ENCODE measurements around the gene CHCHD6.

The CHCHD6 gene

GRCh38 chr3:126873416-126873815 lies 169.4 kb downstream of the CHCHD6 start:
- TF ChIP-seq CTCF (conservative IDR thresholded peaks at IDR 0.05; ENCODE audit: low read length): no peak
- H3K4me3 ChIP-seq (ENCODE audit: low read length): no peak overlapping the region
- no peak for DNase-seq (ENCODE audit: low read depth)

GRCh38 chr3:126878664-126879063 lies 174.6 kb downstream of the CHCHD6 start:
- TF ChIP-seq CTCF (conservative IDR thresholded peaks at IDR 0.05; ENCODE audit: low read length): no peak
- H3K4me3 ChIP-seq (ENCODE audit: low read length): no peak overlapping the region
- no peak for DNase-seq (ENCODE audit: low read depth)

- no peak for DNase-seq (ENCODE audit: low read depth)
- H3K4me3 ChIP-seq (ENCODE audit: low read length): no peak overlapping the region
Observed at GRCh38 chr3:126880901-126881300, 176.9 kb downstream of the CHCHD6 start.

GRCh38 chr3:126881861-126882260 lies 177.8 kb downstream of the CHCHD6 start:
- DNase-seq (ENCODE audit: low read depth): no peak
- no peak overlapping the region for H3K4me3 ChIP-seq (ENCODE audit: low read length)
- no peak for TF ChIP-seq CTCF (conservative IDR thresholded peaks at IDR 0.05; ENCODE audit: low read length)

More at GRCh38 chr3:126880901-126881300, 176.9 kb downstream of the CHCHD6 start:
- TF ChIP-seq CTCF (conservative IDR thresholded peaks at IDR 0.05; ENCODE audit: low read length): no peak

GRCh38 chr3:126883241-126883640 lies 179.2 kb downstream of the CHCHD6 start:
- no peak for TF ChIP-seq CTCF (conservative IDR thresholded peaks at IDR 0.05; ENCODE audit: low read length)
- peak; percentile 70 for DNase-seq (ENCODE audit: low read depth)
- H3K4me3 ChIP-seq (ENCODE audit: low read length): no peak overlapping the region

- no peak for TF ChIP-seq CTCF (conservative IDR thresholded peaks at IDR 0.05; ENCODE audit: low read length)
- no peak for DNase-seq (ENCODE audit: low read depth)
- H3K4me3 ChIP-seq (ENCODE audit: low read length): no peak overlapping the region
Observed at GRCh38 chr3:126885425-126885824, 181.4 kb downstream of the CHCHD6 start.

GRCh38 chr3:126886217-126886616 lies 182.2 kb downstream of the CHCHD6 start:
- TF ChIP-seq CTCF (conservative IDR thresholded peaks at IDR 0.05; ENCODE audit: low read length): no peak
- H3K4me3 ChIP-seq (ENCODE audit: low read length): no peak overlapping the region
- DNase-seq (ENCODE audit: low read depth): no peak
